SIG-M5 treated with dmso at 0.1 percent for 504 hours (cell line): ENCODE results near the gene FBXO42.
"Not testable (repeated sequence)": the region's sequence is repeated elsewhere in the genome, so short reads cannot be mapped to it uniquely, and the experiment has no call there.

Experiments
- DNase-seq: peaks from one replicate; lab custom pipeline; 2025; ENCODE audit not compliant: unreplicated experiment; lab: John Stamatoyannopoulos, UW

FBXO42 gene

DNA sequence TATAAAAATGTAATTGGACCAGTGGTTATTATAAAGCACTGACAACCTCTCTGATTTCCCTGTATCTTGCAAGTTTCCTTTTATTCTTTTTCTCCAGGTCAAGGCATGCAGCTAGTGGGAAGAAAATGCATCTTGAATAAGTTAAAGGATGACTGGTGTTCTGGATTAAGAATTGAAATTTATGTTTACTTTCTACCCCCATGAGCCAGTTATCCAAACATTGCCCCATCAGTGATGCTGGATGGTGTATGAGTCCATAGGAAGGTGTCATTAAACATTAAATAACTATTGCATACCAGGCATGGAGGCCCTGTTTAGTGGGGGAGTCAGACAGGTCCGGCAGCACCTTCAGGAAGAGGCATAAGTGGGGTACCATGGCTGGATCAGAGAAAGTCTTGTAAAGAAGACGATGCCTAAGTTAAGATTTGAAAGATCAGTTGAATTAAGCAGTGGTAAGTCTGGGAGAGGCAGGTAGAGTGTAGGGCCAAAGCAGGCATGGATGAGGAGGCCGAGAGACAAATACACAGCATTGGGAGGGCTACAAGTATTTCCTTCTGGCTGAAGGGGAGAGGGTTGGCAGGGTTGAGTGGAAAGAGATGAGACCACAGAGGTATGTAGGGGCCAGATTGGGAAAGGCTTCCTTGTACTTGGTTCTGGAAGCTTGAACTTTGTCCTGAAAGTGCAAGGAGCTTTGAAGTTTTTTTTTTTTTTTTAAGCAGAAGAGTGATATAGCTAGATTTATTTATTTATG, 20.4 kb upstream of the FBXO42 start:
- no peak for DNase-seq

DNA sequence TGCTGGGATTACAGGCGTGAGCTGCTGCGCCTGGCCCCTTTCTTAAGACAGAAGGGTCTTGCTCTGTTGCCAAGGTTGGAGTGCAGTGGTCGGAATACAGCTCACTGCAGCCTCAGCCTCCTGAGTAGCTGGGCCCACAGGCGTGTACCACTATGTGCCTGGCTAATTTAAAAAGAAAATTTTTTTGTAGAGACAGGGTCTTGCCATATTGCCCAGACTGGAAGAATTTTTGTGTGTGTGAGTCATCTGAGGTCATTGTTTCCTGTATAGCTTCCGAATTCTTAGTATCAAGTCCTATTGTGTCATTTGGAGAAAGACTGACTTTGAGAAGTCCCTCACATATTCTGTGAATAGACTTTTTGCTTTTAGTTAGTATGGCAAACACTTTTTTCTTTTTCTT, 19.4 kb upstream of the FBXO42 start:
- DNase-seq = peak; percentile 64

GRCh38 chr1:16369821-16370220, 17.5 kb upstream of the FBXO42 start:
- DNase-seq = no peak

- DNase-seq = no peak
These were observed 15.9 kb upstream of the FBXO42 start for GRCh38 chr1:16367968-16368890.

DNA sequence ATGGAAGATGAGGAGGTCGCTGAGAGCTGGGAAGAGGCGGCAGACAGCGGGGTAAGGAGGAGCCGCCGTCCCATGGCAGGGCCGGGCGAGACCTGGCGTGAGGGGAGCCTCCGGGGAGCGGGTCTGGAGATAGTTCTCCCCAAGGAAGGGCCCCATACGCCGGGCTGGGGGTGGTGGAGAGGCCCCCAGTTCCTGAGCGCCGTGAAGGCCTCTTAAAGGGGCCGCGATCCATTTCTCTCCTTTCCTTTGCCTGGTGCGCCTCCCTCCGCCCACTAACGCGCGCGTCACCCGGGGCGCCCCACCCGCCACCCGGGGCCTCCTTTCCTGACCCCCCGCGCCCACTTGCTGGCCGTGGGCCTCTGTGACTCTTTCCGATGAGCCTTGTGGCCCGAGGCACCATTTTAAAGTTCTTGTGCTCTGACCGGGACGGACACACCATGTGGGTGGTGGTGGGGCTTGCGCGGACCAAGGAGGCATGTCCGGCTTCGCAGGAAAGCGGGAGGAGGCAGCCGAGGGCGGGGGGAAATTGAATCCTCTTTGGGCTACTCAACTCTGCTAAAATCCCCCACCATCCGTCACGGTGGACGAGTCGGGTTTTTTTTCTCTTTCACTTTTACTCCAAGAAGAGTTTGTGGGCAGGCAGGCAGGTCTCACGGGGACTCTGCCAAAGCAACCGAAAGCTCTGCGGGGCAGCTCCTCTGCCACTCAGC, 15.1 kb upstream of the FBXO42 start:
- DNase-seq = peak; percentile 75

- DNase-seq = peak; percentile 99
These were observed 14.5 kb upstream of the FBXO42 start, which contains the start of gene SZRD1 for GRCh38 chr1:16366722-16367257. TSS of gene SZRD1 (plus strand) at chr1:16367242. CDS start at chr1:16367258, 16 bp downstream.

GRCh38 chr1:16365146-16365498, 12.8 kb upstream of the FBXO42 start:
- DNase-seq = peak; percentile 57

GRCh38 chr1:16356867-16357266, 4.6 kb upstream of the FBXO42 start:
- DNase-seq = no peak

- DNase-seq = no peak
These were observed 2.3 kb upstream of the FBXO42 start for GRCh38 chr1:16354619-16355018.

- no peak for DNase-seq
These were observed 709 bp upstream of the FBXO42 start for GRCh38 chr1:16352842-16353535.

DNA sequence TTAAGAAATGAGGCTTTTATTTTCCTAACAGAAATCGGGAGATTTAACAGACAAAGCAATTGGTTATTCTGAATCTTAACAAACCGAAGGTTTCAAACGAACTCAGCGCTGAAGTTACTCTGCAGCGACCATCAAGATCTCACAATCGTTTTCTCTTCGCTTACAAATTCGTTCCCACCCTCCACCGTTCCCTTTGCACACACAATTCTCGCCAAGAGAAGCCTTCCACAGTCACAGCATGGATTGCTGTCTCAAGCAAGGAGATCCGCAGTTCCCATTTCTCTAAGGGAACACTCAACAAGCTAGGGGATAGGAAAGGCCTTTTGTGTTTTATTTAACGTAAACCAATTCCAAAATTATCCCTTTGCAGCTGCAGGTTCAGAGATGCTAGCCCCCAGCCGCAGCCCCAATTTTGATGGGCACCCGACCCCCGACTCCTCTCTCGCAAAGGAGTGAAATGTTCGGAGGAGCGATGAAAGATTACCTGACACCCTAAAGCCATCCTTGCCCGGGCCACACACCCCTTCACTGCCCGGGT, 755 bp downstream of the FBXO42 start:
- DNase-seq = no peak

GRCh38 chr1:16349847-16350406, 2.4 kb downstream of the FBXO42 start:
- no peak for DNase-seq

DNA sequence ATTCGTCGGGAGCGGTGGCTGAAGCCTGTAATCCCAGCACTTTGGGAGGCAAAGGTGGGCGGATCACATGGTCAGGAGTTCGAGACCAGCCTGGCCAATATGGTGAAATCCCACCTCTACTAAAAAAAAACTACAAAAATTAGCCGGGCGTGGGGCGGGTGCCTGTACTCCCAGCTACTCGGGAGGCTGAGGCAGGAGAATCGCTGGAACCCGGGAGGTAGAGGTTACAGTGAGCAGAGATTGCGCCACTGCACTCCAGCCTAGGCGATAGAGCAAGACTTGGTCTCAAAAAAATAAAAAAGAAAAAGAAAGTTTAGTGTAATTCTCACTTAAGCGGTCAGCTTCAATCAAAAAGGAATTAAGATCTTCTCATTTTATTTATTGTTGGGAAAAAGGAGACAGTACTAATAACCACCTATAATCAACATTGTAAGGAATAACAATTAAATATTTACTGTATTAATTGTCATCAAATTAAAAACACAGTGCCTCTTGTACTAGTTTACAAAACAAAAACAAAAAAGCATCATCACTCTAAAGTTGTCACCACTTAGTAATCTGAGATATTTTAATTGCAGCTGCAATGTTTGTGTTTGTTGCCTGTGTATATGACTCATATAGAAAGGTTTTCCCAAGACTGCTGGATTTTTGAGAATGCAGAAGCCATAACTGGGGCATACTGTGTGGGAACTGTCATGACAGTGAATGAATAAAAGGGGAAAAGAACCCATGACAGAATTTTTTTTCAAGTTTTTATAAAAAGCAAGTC, 3.7 kb downstream of the FBXO42 start:
- no peak for DNase-seq

DNA sequence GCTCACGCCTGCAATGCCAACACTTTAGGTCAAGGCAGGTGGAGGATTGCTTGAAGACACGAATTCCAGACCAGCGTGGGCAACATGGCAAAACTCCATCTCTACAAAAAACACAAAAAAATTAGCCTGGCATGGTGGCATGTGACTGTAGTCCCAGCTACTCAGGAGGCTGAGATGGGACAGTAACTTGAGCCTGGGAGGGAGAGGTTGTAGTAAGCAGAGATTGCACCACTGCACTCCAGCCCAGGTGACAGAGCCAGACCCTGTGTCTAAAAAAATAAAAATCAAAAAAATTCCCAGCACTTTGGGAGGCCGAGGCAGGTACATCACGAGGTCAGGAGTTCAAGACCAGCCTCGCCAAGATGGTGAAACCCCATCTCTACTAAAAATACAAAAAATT, 9.0 kb downstream of the FBXO42 start:
- not testable (repeated sequence) for DNase-seq

DNA sequence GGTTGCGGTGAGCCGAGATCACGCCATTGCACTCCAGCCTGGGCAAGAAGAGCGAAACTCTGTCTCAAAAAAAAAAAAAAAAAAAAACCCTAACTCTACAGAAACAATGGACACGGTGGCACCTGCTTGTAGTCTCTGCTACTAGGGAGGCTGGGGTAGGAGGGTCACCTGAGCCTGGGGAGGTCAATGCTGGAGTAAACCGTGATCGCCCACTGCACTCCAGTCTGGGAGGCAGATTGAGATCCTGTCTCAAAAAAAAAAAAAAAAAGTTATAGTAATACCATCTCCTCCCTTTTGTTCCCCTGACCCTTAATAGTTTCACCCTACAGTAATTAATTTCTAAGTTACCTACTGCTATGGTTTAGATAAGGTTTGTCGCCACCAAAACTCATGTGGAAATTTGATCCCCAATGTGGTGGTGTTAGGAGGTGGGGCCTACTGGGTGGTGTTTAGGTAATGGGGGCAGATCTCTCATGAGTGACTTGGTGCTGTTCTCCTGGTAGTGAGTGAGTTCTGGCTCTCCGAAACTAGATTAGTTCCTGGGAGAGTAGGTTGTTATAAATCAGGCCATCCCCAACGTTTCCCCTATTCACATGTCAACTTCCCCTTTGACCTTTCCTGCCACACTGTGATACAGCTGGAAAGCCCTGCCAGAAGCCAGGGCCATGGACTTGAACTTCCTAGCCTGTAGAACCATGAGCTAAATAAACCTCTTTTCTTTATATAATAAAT, 9.8 kb downstream of the FBXO42 start:
- DNase-seq = no peak

- no peak for DNase-seq
These were observed 11.6 kb downstream of the FBXO42 start for GRCh38 chr1:16340673-16341072.

DNA sequence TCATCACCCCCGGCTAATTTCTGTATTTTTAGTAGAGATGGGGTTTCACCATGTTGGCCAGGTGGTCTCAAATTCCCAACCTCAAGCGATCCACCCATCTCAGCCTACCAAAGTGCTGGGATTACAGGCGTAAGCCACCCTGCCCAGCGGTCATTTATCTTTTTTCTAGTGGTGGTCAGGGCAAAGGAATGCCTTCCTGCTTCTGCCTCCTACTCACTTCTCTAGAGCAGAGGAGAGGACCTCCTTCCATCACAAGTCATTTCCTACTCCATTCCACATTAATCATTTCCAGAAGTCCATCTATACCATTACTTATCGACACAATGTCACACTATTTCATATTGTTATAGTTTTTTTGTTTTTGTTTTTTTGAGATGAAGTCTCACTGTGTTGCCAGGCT, 13.3 kb downstream of the FBXO42 start:
- no peak for DNase-seq

DNA sequence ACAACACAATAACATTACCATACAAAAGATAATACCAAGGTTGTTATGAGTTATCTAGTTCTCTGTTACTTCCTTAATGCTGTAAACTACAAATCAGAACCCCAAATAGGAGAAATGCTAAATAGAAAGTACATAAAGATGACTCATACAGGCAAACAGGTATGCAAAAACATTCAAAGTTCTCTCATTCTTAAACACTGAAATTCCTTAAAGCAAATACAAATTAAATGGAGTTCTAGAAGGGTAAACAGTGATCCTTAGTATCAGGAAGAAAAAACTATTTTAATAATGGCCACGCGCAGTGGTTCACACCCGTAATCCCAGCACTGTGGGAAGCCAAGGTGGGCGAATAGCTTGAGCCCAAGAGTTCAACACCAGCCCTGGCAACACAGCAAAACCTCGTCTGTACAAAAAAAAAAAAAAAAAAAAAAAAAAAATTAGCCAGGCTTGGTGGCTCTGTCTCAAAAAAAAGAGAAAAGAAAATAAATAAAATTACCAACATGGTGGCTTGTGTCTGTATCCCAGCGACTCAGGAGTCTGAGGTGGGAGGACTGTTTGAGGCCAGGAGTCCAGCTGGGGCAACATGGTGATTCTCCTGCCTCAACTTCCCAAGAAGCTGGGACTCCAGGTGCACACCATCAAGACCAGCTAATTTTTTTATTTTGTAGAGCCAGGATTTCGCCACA, 17.5 kb downstream of the FBXO42 start:
- DNase-seq = no peak
